Hematopoietic multipotent progenitor cell (in vitro differentiated cells): ENCODE results near the gene VRK1. TPM values are rescaled to one million over a fixed set of nuclear protein-coding genes. Genes with fewer than 3 reads are reported as not detected.
"Not testable (repeated sequence)": the region's sequence is repeated elsewhere in the genome, so short reads cannot be mapped to it uniquely, and the experiment has no call there.

ENCODE experiments used
- DNase-seq, 3 donors: peaks; one replicate each; pipeline ENCODE4 v3.0.0-alpha.2; 2011 to 2015; ENCODE audit warnings: low read depth in 2 of 3, low spot score in 2 of 3
- total RNA-seq: library from RNA; depleted of rRNA; stranded (reverse); fragments of >200 nt; gene quantifications from one replicate; pipeline ENCODE4 v1.2.3, GENCODE V29; 2012

Gene VRK1
- total RNA-seq, 1 donor: 19.1 TPM

- DNase-seq: no peak
Measured at GRCh38 chr14:96874127-96874526, 76.9 kb downstream of the VRK1 start.

GRCh38 chr14:96876747-96877146 lies 79.6 kb downstream of the VRK1 start:
- no peak for DNase-seq

DNA sequence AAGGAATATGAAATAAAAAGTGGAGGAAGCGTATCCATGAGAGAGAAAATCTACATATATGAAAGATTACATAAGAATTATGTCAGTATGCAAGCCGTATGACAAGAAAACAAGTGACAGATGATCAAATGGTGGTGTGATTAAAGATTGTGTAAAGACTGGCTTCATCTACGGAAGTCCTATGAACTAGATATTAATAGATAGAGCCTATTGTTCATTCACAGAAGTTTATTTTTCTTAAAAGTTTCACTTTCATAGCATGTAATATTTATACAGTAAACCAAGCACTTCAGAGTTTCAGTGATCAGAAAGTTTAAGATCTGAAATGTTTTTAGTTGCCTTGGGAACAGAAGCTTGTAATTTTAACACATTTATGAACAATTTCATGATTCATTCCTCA lies 84.5 kb downstream of the VRK1 start:
- no peak for DNase-seq

GRCh38 chr14:96883974-96884373 lies 86.8 kb downstream of the VRK1 start:
- not testable (repeated sequence) for DNase-seq

GRCh38 chr14:96888158-96888557 lies 91.0 kb downstream of the VRK1 start:
- no peak for DNase-seq

- DNase-seq: no peak
Measured at GRCh38 chr14:96888593-96888992, 91.4 kb downstream of the VRK1 start.

- DNase-seq: no peak
Measured at GRCh38 chr14:96889091-96889490, 91.9 kb downstream of the VRK1 start.

DNA sequence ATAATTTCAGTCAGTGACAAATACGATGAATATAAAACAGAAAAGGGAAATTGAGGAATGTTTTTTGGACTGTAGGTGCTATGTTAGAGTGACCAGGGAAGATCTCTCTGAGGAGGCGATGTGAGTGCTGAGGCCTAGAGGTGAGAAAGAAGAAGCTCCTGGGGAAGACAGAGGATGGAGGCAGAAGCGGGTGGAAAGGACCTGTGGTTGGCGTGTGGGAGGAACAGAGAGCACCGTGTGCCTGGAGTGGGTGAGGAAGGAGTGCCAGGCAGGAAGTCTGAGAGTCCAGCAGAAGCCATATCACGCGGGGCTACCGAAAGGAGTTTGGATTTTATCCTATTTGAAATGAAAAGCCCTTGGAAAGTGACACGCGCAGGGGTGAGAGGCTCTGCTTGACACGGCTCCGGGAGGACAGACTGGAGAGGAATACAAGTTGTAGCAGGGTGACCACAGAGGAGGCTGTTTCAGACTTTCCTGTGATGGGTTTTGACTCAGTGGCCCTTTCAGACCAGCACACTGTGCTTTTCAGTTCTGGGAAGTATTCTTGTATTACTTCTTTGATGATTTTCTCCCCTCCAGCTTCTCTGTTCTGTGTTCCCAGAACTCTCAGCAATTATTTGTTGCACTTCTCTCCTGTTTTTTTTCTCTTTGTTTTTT lies 96.9 kb downstream of the VRK1 start:
- no peak for DNase-seq

- DNase-seq: no peak
Measured at GRCh38 chr14:96894966-96895365, 97.8 kb downstream of the VRK1 start.

GRCh38 chr14:96895658-96896271 lies 98.6 kb downstream of the VRK1 start:
- no peak for DNase-seq

DNA sequence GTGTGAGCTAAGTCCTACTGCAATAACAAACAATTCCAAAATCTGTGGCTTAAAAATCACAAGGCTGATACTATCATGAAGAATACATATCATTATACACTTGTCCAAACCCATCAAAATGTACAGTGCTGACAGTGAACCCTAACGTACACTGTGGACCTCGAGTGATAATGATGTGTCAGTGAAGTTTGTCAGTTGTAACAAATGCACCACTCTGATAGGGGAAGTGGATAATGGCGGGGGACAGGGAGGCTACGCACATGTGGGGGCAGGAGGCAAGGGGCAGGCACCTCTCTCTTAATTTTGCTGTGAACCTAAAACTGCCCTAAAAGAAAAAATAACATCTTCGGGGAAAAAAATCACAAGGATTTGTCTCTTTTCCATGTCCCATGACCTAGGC lies 100.0 kb downstream of the VRK1 start:
- no peak for DNase-seq

- DNase-seq: no peak
Measured at GRCh38 chr14:96901227-96901626, 104.0 kb downstream of the VRK1 start.

DNA sequence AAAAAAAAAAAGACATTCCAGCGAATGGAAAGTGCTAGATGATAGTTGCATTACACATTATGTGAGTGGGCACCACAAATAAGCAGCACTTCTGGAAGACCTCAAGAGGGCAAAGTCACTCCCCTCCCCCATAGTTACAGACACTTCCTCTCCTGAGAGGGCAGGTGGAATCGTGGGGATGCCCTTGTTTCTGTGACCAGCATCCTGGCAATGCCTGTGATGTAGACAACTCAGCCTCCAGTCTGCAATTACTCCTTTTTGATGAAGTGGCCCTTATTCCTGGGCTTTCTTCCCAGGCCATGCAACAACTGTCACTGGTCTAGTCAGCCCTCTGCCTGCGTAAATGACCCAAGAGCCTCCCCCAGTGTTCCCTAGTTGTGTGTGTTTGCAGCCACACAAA lies 104.8 kb downstream of the VRK1 start:
- DNase-seq: no peak

DNA sequence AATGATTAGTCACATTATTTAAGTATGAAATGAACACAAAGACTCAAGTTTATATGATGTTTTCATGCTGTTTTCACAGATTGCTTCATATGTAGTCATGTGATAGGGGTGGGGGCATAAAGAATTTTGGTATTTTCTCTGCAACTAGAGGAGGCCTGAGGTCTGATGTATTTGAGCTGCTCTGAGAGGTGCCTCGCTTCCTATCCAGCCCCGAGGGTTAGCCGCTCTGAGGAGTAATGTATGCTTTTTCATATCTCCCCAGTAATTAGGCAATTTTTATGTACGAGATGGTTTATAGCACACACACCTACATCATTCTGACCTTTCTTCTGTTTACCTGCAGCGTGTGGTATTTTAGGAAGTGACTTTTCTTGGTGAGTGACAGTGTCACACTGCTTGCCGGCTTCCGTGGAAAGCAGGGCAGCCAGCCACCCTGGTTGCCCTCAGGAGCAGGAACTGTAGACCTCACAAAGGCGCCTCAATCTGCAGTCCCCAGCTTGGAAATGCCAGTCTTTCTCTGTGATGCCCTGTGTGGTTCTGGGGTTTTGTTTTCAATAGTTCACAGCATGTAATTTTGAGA lies 106.4 kb downstream of the VRK1 start:
- DNase-seq: no peak

DNA sequence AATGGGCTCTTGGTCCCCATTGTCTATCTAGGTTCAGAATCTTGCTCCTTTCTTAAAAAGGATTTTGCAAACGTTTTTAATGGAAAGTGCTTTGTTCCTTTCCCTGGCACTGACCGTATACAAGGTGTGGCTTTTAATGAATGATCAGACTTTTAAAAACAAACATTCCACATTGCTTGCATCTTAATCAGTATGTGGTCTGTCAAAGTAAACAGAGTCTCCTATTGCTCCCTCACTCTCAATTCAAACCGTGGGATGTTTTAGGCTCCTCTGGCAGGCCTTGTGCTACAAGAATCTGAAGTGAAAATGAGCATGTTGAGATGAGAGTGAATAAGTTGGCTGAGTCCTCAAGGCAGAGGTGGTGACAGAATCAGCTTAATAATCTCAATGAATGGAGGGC lies 107.0 kb downstream of the VRK1 start:
- no peak for DNase-seq

DNA sequence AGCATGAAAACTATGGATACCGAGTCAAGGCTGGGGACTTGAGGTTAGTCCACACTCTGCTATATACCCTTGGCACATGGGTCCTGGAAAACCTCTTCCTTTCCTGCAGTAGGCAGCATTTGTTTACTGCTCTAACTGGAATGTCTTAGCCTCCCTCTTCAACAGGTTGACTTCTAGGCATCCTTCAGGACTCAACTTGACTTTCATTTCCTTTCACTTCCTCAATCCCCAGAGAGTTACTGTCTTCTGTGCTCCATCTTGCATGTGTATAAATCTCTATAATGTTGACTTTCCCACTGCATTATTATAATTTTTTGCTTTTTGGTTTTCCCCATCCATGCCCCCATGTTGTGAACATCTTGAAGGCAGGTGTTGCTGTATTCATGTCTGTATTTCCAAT lies 107.9 kb downstream of the VRK1 start:
- no peak for DNase-seq

DNA sequence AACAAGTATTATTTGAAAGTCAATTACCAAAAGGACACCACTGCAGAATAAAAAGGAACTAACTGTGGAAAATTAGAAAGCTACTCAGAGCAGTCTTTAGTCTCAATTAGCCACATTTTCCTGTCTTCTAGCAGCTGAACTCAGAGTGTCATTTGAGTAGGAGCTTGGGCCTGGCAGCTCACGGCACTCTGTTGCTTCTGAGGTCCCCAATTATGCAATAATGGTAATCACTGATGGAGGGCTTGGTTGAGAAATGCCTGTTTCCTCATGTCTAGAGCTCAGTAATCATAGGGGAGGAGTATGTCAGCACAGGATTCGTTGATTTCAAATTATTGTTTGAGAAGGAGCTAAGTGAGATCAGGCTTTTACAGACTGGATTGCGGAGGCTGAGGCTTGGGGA lies 108.6 kb downstream of the VRK1 start:
- DNase-seq: peak in 1 of 3 donors; percentile 14

- DNase-seq: no peak
Measured at GRCh38 chr14:96906434-96906833, 109.3 kb downstream of the VRK1 start.

- no peak for DNase-seq
Measured at GRCh38 chr14:96909841-96910364, 112.7 kb downstream of the VRK1 start.

DNA sequence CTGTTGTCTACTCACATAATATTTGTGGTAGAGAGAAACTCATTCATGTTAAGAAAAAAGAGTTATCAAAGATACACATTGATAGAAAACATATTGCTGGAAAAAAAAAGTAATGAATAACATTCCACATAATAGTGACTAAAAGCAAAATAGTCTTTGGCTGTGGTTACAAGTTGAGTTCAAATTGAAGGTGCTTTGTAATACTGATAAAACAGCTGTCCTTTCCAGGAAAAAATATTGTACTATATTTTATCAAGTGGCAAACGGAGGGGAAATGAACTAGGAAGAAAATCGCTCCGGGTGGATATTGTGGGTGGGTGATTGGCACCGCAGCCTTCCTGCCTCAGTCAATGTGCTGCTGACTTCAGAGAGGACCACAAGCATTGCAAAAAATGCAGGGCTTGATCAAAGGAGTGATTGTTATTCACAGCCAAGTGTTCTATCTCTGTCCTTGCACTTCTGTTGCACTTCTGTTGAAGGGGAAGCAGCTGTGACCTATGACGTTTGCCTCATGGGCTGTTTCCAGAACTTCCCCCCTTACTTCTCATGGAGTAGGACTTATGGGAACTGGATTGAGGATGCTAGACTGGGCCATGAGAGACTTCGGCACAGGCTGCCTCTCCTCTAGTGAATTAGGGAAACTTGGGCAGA lies 114.4 kb downstream of the VRK1 start:
- DNase-seq: peak in 1 of 3 donors; percentile 32

DNA sequence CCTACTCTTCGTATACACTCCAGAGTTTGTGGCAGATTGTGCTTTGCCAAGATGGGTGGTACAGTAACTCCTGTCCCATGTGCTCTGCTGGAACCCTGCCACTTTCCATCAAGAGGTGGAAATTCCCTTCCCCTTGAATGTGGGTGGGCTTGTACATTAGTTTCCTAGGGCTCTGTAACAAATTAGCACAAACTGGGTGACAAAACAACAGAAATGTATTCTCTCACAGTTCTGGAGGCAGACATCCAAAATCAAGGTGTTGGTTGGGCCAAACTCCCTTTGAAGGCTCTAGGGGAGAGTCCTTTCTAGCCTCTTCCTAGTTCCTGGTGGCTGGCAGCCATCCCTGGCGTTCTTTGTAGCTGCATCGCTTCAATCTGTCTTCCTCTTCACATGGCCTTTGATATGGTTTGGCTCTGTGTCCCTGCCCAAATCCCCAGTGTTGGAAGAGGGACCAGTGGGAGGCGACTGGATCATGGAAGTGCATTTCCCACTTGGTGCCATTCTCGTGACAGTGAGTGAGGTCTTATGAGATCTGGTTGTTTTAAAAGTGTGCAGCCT lies 117.5 kb downstream of the VRK1 start:
- DNase-seq: no peak
